SKM-1 treated with dmso at 0.1 percent for 144 hours (cell line): ENCODE data around the gene CHID1.

ENCODE experiments used
- DNase-seq: peaks from one replicate; lab custom pipeline; 2025; ENCODE audit not compliant: unreplicated experiment; lab: John Stamatoyannopoulos, UW

The CHID1 gene

GRCh38 chr11:865462-866430 is 44.9 kb downstream of the CHID1 start:
- DNase-seq = no peak

GRCh38 chr11:864898-865297 is 45.7 kb downstream of the CHID1 start:
- no peak for DNase-seq

GRCh38 chr11:863910-864827 is 46.4 kb downstream of the CHID1 start:
- DNase-seq = no peak

- DNase-seq = no peak
Observed at GRCh38 chr11:863023-863909, 47.3 kb downstream of the CHID1 start.

- DNase-seq = no peak
Observed at GRCh38 chr11:862696-863022, 48.0 kb downstream of the CHID1 start.

GRCh38 chr11:862081-862661 is 48.4 kb downstream of the CHID1 start:
- DNase-seq = no peak

GRCh38 chr11:861105-861479 is 49.5 kb downstream of the CHID1 start:
- DNase-seq = no peak

GRCh38 chr11:860234-861104 is 50.1 kb downstream of the CHID1 start:
- no peak for DNase-seq

- no peak for DNase-seq
Observed at GRCh38 chr11:859394-860131, 51.0 kb downstream of the CHID1 start.

GRCh38 chr11:858762-859339 is 51.8 kb downstream of the CHID1 start:
- DNase-seq = no peak

- no peak for DNase-seq
Observed at GRCh38 chr11:858053-858761, 52.4 kb downstream of the CHID1 start.

GRCh38 chr11:856397-856796 is 54.2 kb downstream of the CHID1 start:
- DNase-seq = no peak

- DNase-seq = no peak
Observed at GRCh38 chr11:855796-856195, 54.8 kb downstream of the CHID1 start.

GRCh38 chr11:855330-855674 is 55.3 kb downstream of the CHID1 start:
- DNase-seq = no peak

- no peak for DNase-seq
Observed at GRCh38 chr11:854601-855329, 55.8 kb downstream of the CHID1 start.

- no peak for DNase-seq
Observed at GRCh38 chr11:853682-854448, 56.7 kb downstream of the CHID1 start.

- no peak for DNase-seq
Observed at GRCh38 chr11:852762-853161, 57.8 kb downstream of the CHID1 start.
